ENCODE data around the gene NIPAL3. TPM values are rescaled to one million over a fixed set of nuclear protein-coding genes. Genes with fewer than 3 reads are reported as not detected.
"Not testable (repeated sequence)": the region's sequence is repeated elsewhere in the genome, so short reads cannot be mapped to it uniquely, and the experiment has no call there.

The NIPAL3 gene
- total RNA-seq, 1 experiment from 2014 or later: 20.4 TPM

GRCh38 chr1:24516506-24516905, 100.9 kb downstream of the NIPAL3 start:
- in situ Hi-C loops (cut with HindIII; ENCODE audit: low pct_unique_long_range_greater_than_20kb, low sequenced_read_pairs): no loop called here

GRCh38 chr1:24517898-24518297, 102.3 kb downstream of the NIPAL3 start:
- in situ Hi-C loops (cut with HindIII; ENCODE audit: low pct_unique_long_range_greater_than_20kb, low sequenced_read_pairs): no loop called here
- no peak for DNase-seq (ENCODE audit: low read depth, low spot score)

More at GRCh38 chr1:24516506-24516905, 100.9 kb downstream of the NIPAL3 start:
- no peak for DNase-seq (ENCODE audit: low read depth, low spot score)

- in situ Hi-C loops (cut with HindIII; ENCODE audit: low pct_unique_long_range_greater_than_20kb, low sequenced_read_pairs); DNase-seq (ENCODE audit: low read depth, low spot score): not testable (repeated sequence)
Measured at GRCh38 chr1:24520282-24520681, 104.7 kb downstream of the NIPAL3 start.

Other genes starting within 250 kb of the NIPAL3 start
- gene IFNLR1, start 228.5 kb upstream of the NIPAL3 start, total RNA-seq (2014; rRNA removed; shearing (Covaris generic)): not detected in 2 replicates
- gene GRHL3, start 96.4 kb upstream of the NIPAL3 start, total RNA-seq (2014; rRNA removed; shearing (Covaris generic)): not detected in 2 replicates
- 5.5 and 8.3 TPM in 2 replicates for gene STPG1, start 2.0 kb upstream of the NIPAL3 start, total RNA-seq (2014; rRNA removed; shearing (Covaris generic))
- 9.2 and 10.3 TPM in 2 replicates for gene RCAN3, start 87.0 kb downstream of the NIPAL3 start, total RNA-seq (2014; rRNA removed; shearing (Covaris generic))
- gene NCMAP, start 140.3 kb downstream of the NIPAL3 start, total RNA-seq (2014; rRNA removed; shearing (Covaris generic)): not detected in 2 replicates
- 17.3 and 20.7 TPM in 2 replicates for gene SRRM1, start 227.5 kb downstream of the NIPAL3 start, total RNA-seq (2014; rRNA removed; shearing (Covaris generic))